GM13977 (cell line): ENCODE measurements around the gene ACTR3.
"Not testable (repeated sequence)": the region's sequence is repeated elsewhere in the genome, so short reads cannot be mapped to it uniquely, and the experiment has no call there.

Experiments
- DNase-seq: peaks from one replicate; pipeline ENCODE4 v3.0.0; 2012; ENCODE audit warnings: low spot score
- in situ Hi-C: fragments of 300-500 bp; cut with MboI; formaldehyde crosslinking; loops from one replicate; pipeline ENCODE4 v1.12.0; 2022; ENCODE audit warnings: low sequenced_read_pairs, low pct_unique_long_range_greater_than_20kb, mixed read lengths, inconsistent platforms; ENCODE audit not compliant: unreplicated experiment
- TF ChIP-seq, protein P1 (sequence below): IDR thresholded peaks from 2 replicates; pipeline ENCODE4 v1.5.1; 2012; ENCODE audit warnings: mild to moderate bottlenecking, control low read depth; ENCODE audit not compliant: insufficient read depth; ENCODE audit errors: extremely low read depth, missing control alignments

ACTR3 gene

GRCh38 chr2:113925884-113926283 is 36.0 kb downstream of the ACTR3 start:
- in situ Hi-C loops = no loop called here
- no peak for DNase-seq
- TF ChIP-seq, protein P1, sequence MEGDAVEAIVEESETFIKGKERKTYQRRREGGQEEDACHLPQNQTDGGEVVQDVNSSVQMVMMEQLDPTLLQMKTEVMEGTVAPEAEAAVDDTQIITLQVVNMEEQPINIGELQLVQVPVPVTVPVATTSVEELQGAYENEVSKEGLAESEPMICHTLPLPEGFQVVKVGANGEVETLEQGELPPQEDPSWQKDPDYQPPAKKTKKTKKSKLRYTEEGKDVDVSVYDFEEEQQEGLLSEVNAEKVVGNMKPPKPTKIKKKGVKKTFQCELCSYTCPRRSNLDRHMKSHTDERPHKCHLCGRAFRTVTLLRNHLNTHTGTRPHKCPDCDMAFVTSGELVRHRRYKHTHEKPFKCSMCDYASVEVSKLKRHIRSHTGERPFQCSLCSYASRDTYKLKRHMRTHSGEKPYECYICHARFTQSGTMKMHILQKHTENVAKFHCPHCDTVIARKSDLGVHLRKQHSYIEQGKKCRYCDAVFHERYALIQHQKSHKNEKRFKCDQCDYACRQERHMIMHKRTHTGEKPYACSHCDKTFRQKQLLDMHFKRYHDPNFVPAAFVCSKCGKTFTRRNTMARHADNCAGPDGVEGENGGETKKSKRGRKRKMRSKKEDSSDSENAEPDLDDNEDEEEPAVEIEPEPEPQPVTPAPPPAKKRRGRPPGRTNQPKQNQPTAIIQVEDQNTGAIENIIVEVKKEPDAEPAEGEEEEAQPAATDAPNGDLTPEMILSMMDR = no peak

DNA sequence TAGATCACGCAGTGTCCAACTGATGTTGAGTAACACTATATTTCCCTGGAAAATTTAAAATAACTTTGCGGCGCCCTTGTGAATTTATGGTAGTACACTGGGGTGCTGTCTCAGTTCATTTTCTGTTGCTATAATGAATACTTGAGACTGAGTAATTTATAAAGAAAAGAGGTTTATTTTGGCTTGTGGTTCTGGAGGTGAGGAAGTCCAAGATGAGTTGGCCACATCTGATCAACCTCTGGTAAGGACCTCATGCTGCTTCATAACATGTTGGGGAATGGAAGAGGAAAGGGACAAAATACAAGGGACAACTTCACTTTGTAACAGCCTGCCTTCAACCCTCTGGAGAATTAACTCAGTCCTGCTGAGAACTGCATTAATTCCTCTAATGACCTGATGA is 36.4 kb downstream of the ACTR3 start:
- in situ Hi-C loops = no loop called here

DNA sequence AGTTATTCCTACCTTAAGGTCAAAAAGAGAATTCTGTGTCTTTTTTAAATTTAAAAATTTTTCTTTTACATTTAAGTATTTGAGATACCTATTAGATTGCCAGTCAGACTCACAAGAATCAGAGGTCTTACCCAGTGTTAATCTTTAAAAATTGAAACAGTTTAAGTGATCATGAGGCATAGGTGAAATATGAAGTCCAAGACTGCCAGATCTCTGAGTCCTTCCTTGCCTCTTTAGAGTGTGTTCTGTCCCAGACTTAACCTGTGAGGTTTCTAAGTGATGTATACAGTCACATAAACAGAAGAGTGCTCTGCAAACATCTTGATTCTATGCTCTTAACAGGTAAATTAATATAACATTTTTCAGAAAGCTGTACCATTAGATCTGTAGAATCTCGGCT is 40.6 kb downstream of the ACTR3 start:
- no peak for DNase-seq
- TF ChIP-seq, protein P1 = no peak
- in situ Hi-C loops = no loop called here

More for the DNA sequence above, 36.4 kb downstream of the ACTR3 start:
- DNase-seq = no peak
- TF ChIP-seq, protein P1 = no peak

- TF ChIP-seq, protein P1 = no peak
- no peak for DNase-seq
- in situ Hi-C loops = no loop called here
Measured at GRCh38 chr2:113937501-113937900, 47.6 kb downstream of the ACTR3 start.

DNA sequence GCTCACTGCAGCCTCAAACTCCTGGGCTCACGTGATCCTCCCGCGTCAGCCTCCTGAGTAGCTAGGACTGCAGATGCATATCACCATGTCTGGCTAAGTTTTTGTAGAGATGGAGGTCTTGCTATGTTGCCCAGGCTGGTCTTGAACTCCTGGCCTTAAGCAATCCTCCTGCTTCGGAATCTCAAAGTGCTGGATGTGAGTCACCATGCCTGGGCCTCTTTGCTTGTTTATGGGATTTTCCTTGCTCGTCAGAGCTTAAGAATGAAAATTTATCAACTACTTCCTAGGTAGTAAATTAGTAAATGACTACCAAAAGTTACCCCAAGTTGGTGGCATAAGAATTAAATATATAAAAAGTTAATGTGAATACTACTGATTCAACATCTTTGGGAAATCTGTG is 51.0 kb downstream of the ACTR3 start:
- in situ Hi-C loops = no loop called here
- no peak for DNase-seq
- TF ChIP-seq, protein P1 = no peak

DNA sequence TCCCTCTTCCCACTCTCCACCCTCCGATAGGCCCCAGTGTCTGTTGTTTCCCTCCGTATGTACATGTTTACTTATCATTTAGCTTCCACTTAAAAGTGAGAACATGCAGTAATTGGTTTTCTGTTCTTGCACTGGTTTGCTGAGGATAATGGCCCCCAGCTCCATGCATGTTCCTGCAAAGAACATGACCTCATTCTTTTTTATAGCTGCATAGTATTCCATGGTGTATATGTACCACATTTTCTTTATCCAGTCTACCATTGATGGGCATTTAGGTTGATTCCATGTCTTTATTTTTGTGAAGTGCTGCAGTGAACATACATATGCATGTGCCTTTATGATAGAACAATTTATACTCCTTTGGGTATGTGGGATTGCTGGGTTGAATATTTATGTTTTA is 55.9 kb downstream of the ACTR3 start:
- DNase-seq, in situ Hi-C loops: not testable (repeated sequence)

- DNase-seq, in situ Hi-C loops: not testable (repeated sequence)
Measured at GRCh38 chr2:113950906-113951305, 61.0 kb downstream of the ACTR3 start.

GRCh38 chr2:113961000-113961399 is 71.1 kb downstream of the ACTR3 start:
- no peak for DNase-seq
- TF ChIP-seq, protein P1 = no peak
- in situ Hi-C loops = no loop called here
